ENCODE data around the gene TRPV6.

Gene TRPV6

GRCh38 chr7:142908290-142908689, 22.7 kb upstream of the TRPV6 start:
- DNase-seq (no peak), ATAC-seq (no peak)

- DNase-seq (no peak), ATAC-seq (no peak)
Measured at GRCh38 chr7:142906643-142907042, 21.1 kb upstream of the TRPV6 start.

GRCh38 chr7:142905759-142906158, 20.2 kb upstream of the TRPV6 start:
- ATAC-seq, result no peak
- no peak for DNase-seq

GRCh38 chr7:142904128-142904527, 18.6 kb upstream of the TRPV6 start:
- ATAC-seq, result no peak

GRCh38 chr7:142901426-142902259, 16.1 kb upstream of the TRPV6 start:
- ATAC-seq (no peak), DNase-seq (no peak)

More at GRCh38 chr7:142904128-142904527, 18.6 kb upstream of the TRPV6 start:
- no peak for DNase-seq

GRCh38 chr7:142899661-142900060, 14.1 kb upstream of the TRPV6 start:
- DNase-seq (no peak), ATAC-seq (no peak)

GRCh38 chr7:142898377-142899170, 13.0 kb upstream of the TRPV6 start:
- DNase-seq (no peak), ATAC-seq (no peak)

- DNase-seq, result no peak
- no peak for ATAC-seq
Measured at GRCh38 chr7:142897691-142898090, 12.1 kb upstream of the TRPV6 start.

- no peak for ATAC-seq
Measured at GRCh38 chr7:142896741-142897379, 11.3 kb upstream of the TRPV6 start.

GRCh38 chr7:142896151-142896550, 10.6 kb upstream of the TRPV6 start:
- DNase-seq (no peak), ATAC-seq (no peak)

More at GRCh38 chr7:142896741-142897379, 11.3 kb upstream of the TRPV6 start:
- DNase-seq, result no peak

GRCh38 chr7:142894985-142895593, 9.5 kb upstream of the TRPV6 start:
- ATAC-seq (no peak), DNase-seq (no peak)

- DNase-seq (no peak), ATAC-seq (no peak)
Measured at GRCh38 chr7:142894112-142894984, 8.8 kb upstream of the TRPV6 start.

- DNase-seq (no peak), ATAC-seq (no peak)
Measured at GRCh38 chr7:142892951-142893350, 7.4 kb upstream of the TRPV6 start.

GRCh38 chr7:142891490-142892082, 6.0 kb upstream of the TRPV6 start:
- DNase-seq (no peak), ATAC-seq (no peak)

GRCh38 chr7:142890874-142891485, 5.4 kb upstream of the TRPV6 start:
- ATAC-seq, result no peak
- no peak for DNase-seq

GRCh38 chr7:142889816-142890215, 4.3 kb upstream of the TRPV6 start:
- ATAC-seq (no peak), DNase-seq (no peak)

- no peak for ATAC-seq
- DNase-seq, result no peak
Measured at GRCh38 chr7:142887282-142888015, 1.9 kb upstream of the TRPV6 start.

GRCh38 chr7:142886866-142887265, 1.3 kb upstream of the TRPV6 start:
- ATAC-seq, result no peak

GRCh38 chr7:142884286-142884640, 1.3 kb downstream of the TRPV6 start:
- DNase-seq (no peak), ATAC-seq (no peak)

More at GRCh38 chr7:142886866-142887265, 1.3 kb upstream of the TRPV6 start:
- DNase-seq, result no peak

All from stimulated activated naive CD8-positive, alpha-beta T cell treated with anti-CD3 and anti-CD28 coated beads, Interleukin-15, Interleukin-2, amounts not matched to agents 100 U/mL and 50 U/mL, for 24 hours (primary cell).